Fibroblast of skin of scalp (primary cell): ENCODE data around the gene CLK3.
"Not testable (repeated sequence)": the region's sequence is repeated elsewhere in the genome, so short reads cannot be mapped to it uniquely, and the experiment has no call there.

Source experiments
- DNase-seq: peaks from one replicate; pipeline ENCODE4 v3.0.0-alpha.2; 2013

Gene CLK3

DNA sequence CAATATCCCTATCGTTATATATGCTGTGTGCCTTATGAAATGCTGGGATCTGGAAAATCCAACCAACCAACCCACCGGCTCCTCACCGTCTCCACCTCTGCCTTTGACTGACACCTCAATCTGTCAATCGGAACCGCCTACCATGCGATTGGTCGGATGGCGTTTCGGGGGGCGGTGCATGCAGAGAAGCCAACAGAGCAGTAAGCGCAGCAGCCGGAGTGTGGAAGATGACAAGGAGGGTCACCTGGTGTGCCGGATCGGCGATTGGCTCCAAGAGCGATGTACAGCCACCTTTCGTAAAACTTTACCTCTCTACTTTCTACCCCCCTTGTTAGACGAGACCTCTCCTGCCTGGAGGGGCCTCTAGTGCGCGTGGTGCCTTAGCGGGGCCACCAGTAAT lies 6.3 kb downstream of the CLK3 start:
- DNase-seq: no peak

DNA sequence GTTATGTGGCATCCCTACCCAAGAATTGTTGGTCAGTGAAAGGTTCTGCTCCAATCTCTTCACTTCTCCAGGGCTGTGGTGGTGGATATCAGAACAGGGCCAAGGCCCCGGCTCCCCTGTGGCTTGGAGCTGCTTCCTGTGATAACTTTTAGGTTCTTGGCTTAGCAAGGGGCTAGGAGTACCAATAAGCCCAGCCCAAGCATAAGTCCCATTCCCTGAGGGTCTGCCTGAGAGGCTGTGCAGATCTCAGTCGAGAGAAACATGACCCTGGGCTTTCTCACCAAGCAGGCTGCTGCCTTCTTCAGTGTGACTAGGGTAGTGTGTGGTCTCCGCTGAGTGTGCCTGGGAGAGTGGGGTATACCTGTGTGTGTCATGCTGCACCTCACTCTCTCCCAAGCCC lies 7.1 kb downstream of the CLK3 start:
- no peak for DNase-seq

DNA sequence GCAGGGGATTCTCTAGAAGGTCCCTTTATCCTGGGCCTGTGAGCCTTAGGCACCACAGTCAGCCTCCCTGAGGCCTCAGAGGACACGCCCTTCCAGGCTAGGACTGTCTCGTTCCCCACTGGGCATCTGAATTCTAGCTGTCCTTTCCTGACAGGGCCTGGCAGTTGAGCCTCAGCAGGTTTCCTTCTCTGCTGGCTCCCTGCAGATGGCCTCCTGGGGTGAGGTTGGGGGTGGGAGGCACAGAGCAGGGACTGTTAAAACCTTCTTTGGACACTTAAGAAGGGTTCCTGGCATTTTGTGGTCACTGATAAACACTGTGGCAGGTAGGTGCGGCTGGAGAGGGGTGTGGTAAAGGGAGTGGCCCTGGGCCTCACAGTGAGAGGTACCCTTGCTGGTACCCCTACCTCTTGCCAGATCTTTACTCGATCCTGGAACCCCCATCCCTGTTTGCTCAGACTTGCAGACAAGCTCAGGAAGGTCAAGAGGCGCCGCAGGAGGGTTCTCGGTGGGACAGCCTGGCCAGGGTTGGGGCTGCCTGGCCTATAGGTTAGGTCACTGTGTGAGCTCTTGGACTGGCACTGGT lies 8.5 kb downstream of the CLK3 start:
- DNase-seq: no peak

DNA sequence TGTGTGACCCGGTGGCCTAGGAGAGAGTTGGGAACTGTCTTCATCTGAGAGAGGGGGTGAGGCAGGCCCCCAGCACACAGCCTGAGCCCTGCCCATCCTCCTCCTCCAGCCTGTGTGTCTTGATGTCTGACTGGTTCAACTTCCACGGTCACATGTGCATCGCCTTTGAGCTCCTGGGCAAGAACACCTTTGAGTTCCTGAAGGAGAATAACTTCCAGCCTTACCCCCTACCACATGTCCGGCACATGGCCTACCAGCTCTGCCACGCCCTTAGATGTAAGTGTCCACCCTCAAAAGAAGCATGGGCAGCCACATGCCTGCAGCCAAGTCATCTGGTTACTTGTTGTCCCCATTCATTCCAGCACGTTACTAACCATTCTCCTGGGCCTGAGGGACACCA lies 10.1 kb downstream of the CLK3 start:
- DNase-seq: no peak

DNA sequence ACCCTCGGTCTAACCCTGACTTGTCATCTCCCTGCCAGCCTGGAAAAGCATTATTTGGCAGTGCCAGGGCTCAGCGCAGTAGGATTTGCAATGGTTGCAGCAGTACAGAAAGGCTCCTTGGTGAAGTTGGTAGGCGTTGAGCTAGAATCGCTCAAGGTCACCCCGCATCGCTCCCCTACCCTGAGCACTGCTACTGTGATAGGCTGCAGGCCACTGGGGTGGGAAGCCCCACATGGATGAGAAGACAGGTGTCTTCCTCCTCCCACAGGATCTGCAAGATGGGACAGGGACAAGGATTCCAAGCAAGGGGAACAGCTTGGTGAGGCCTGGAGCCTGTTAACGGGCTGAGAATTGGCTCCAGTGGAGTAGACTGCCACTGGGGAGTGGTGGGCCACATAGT lies 10.7 kb downstream of the CLK3 start:
- DNase-seq: no peak

DNA sequence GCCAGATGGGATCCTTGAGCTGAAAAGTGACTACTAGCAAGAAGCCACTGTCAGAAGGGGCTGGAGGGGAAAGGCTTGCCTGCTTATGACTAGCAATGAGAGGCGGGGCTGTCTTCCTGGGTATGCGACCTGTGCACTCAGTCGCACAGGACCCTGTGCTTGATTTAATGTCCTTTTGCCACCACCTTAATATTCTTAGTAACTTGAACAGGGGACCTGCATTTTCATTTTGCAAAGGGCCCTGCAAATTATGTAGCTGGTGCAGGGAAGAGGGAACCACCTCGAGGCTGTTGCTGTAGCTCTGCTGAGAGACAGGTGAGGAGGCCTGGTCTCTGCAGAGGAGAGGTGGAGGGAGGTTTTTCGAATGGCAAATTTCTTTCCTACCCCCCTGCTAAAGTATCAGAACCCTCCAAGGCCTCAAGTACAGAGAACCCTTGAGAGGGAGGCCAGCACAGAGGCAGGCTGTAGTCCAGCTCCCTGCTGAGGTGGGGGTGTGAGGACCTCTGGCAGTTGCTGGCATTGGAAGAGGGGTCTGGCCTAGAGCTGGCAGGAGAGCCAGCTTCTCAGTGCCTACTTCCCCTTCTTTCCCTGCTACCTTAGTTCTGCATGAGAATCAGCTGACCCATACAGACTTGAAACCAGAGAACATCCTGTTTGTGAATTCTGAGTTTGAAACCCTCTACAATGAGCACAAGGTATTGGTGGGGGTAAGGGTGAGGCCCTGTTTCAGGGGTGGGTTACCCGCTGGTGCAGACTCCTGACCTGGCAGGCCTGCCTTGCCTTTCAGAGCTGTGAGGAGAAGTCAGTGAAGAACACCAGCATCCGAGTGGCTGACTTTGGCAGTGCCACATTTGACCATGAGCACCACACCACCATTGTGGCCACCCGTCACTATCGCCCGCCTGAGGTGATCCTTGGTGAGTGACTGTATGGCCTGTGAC lies 11.4 kb downstream of the CLK3 start:
- no peak for DNase-seq

DNA sequence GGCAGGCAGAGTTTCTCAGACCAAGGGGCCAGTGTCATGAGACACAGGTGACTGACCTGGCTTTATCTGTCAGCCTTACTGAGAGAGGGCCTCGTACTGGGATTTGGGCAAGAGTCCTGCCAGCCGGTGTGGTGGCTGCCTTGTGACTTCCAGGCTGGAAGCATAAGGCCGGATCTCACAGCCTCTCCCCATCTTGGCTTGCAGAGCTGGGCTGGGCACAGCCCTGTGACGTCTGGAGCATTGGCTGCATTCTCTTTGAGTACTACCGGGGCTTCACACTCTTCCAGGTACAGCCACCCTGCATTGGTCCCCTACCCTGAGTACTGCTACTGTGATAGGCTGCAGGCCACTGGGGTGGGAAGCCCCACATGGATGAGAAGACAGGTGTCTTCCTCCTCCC lies 12.1 kb downstream of the CLK3 start:
- no peak for DNase-seq

DNA sequence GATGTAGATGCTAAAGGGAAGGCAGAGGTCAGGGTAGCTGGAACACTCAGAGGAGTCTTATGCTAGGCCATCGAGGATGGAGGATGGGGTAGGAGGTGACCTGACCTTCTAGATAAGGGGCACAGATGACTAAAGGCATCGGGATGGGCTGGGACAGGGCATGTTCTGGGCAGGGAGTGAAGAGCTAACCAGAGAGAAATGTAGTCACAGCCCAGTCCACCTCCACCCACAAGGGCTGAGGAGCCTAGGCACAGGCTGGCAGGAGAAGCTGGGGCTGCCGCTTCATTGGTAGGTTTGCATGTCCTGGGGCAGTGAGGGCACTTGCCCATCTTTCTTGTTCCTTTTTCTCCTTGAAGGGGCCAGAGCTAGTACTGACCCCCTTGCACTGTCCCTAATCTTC lies 12.6 kb downstream of the CLK3 start:
- no peak for DNase-seq

DNA sequence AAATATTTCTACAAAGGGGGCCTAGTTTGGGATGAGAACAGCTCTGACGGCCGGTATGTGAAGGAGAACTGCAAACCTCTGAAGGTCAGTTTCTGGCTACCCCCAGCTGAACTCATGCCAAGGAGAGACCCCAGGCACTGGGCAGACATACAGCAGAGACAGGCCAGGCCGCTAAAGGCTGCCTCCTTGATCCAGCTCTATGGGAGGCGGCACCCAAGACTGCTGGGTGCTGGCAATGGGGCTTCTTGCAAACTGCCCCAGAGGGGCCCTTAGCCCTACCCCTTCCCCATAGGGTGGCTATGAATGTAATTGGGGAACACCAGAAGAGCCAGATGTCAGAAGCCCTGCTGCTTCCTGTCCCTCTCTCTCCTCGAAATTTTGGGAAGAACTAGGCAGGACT lies 13.3 kb downstream of the CLK3 start:
- no peak for DNase-seq

DNA sequence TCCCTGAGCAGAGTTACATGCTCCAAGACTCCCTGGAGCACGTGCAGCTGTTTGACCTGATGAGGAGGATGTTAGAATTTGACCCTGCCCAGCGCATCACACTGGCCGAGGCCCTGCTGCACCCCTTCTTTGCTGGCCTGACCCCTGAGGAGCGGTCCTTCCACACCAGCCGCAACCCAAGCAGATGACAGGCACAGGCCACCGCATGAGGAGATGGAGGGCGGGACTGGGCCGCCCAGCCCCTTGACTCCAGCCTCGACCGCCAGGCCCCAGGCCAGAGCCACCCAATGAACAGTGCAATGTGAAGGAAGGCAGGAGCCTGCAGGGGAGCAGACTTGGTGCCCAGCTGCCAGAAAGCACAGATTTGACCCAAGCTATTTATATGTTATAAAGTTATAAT lies 14.1 kb downstream of the CLK3 start:
- DNase-seq: not testable (repeated sequence)

DNA sequence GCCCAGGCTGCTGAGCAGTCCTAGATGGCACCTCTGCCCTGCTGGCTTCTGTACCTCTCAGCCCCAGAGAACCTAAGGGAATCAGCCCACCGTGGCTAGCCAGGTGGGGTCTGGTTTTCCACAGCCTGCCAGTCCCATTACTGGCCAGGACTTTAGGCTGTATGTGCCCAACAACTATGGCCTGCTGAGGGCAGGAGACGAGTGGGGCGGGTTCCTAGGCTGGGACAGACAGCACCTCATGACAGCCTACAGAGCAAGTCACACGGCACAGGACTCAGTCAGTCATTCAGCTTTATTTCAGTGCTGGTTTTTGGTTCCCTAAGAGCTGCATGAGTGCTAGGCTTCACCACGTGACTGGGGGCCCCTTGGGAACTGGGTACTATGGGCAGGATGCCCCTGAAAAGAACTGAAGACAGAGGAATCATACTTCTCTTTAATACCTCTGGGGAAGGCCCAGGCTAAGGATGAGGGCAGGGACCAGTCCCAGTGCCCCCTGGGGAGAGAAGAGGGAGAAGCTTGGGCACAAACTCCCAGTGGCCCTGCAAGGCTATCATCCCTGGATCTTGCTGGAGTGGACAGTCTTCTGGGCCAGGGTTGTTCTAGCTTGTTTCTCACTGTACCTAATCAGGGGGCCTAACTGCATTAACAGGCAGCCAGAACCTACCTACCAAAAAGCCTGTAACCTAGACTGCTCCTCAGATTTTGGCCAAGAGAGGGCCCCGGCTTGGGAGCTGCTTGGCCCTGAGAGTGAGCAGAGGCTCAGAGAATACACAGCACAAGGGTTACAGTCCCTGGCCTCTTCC lies 14.8 kb downstream of the CLK3 start:
- peak; percentile 13 for DNase-seq

DNA sequence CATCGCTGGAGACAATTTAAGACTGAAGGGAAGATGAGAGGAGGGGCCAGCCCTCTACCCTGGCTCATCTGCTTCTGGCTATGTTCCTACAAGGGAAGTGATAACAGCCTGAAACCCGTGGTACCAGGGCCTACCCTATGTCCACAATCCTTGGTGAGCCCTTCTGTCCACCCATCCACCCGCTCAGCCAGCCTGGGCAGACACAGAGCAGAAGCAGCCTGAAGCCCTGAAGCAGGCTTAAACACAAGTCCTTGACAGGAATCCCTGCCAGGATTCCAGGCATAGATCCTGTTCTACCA lies 15.4 kb downstream of the CLK3 start:
- no peak for DNase-seq

DNA sequence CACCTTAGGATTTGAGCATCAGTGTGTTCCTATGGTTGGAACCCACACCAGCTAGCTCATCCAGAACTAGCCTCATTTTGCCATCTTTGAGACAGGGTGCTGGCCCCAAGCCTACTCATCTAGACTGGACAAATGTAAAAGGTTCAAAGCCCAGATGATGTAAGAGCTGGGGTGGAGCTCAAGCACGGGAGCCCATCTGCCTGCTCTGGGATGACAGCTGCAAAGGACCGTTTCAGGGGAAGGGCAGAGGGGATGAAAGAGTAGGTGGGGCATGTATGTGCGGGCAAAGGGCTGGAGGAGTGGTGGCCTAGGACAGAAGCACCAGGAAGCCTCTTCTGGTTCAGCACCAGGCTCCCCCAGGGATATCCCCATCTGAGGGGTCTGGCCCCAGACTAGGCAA lies 15.8 kb downstream of the CLK3 start:
- DNase-seq: no peak

DNA sequence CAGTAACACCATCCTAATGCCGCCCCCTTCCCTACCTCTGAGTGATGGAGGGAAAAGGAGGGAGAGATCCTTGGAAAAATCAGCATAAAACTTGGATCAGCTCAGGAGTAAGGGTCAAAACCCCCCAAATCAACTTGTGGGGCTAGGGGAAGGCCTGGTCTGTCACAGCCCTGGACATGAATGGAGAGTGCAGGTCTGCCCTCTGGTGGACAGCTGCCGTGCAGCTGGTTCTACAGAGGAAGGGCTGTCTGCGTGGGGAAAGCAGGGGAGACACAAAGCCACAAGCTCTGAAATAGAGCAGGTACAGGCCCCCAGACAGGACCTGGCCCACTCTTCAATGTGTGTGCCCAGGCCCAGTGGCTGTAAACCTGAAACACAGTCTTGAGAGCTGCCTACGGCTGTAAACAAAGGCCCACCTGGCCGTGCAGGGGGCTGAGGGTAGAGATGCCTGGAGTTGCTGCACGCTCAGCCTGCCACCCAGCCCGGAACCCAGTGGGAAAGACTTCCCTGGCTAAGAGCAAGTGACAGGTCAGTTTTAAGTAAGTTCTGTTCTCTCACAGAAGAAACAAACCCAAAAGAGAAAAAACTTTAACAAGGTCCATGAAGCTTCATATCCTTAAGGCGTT lies 16.4 kb downstream of the CLK3 start:
- DNase-seq: peak; percentile 43

DNA sequence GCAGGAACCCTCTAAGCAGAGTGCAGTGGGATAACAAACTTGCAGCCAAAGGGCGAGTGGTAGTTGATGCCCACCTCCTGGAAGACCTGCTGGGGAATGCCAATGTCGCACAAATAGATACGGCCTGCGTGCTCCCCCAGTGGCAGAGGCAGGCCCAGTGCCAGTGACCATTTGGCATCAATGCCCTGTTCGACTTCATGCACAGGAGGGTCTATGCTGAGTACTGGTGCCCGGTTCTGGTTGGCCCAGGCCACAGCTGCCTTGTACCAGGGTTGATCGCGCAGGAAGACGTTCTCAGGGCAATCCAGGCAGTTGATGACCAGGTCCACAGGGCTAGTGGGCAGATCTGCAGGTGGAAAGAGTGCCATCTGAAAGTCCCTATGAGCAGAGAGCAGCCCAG lies 17.0 kb downstream of the CLK3 start:
- no peak for DNase-seq

DNA sequence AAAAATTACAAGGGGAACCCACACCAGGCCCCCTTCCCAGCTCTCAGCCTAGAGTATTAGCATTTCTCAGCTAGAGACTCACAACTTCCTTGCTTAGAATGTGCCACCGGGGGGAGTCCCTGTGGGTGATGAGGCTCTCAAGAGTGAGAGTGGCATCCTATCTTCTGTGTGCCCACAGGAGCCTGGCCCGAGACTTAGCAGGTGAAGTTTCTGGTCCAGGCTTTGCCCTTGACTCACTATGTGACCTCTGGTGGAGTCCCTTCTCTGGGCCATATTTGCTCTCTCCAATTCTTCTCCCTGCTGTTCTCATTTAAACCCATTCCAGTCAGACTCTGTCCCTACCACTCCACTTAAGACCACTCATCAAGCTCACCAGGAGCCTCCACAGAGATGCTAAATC lies 18.1 kb downstream of the CLK3 start:
- DNase-seq: no peak

DNA sequence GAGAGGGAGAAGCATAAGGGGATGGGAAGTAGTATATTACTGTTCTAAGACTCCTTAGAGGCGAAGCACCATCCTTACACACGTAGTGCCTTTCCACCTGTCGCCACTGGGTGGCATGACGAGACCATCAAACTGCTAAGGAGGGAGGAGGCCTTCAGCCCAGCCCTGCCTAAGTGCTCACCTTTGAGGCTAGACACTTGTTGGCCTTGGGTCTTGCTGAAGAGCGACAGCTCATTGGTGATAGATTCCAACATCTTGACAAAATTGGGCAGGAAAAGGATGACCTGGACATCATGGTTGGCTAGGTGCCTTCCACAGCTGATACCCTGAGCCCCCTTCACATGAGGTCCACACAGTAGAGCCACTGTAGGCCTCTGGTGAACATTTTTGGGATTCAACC lies 19.6 kb downstream of the CLK3 start:
- peak; percentile 60 for DNase-seq

DNA sequence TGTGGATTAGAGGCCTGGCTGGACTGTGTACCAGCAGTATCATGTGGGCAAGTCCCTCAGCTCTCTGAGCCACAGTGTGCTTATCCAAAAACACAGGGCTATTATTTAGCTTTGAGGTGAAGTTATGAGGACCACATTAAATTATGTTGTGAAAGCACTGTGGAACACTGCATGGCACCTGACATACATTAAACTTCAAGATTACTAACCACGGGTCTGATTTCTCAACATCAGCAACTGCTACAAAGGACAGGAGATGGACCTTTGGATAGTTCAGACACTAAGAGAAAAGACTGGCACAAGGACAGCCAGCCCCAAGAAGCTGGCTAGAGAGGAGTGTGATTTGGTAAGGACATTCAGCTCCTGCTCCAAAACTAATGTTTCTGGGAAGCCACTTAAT lies 21.3 kb downstream of the CLK3 start:
- DNase-seq: no peak

DNA sequence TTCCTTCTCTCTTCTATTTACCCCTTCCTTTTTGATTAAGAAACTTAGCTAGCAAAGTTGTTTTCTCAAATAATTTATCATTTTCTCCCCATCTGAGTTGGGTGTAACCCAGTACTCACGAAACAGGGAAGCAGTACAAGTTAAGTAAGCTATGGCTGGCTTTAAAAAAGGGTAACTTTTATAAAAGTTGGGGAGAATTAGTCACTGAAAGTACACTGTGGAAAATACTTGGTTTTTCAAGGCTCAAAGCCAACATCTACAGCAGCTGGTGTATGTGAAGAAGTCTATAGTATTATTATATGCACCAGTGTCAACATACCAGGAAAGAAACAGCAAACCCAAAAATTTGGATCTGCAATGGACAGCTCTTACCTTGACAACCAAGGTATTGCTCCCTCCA lies 25.5 kb downstream of the CLK3 start:
- DNase-seq: no peak

DNA sequence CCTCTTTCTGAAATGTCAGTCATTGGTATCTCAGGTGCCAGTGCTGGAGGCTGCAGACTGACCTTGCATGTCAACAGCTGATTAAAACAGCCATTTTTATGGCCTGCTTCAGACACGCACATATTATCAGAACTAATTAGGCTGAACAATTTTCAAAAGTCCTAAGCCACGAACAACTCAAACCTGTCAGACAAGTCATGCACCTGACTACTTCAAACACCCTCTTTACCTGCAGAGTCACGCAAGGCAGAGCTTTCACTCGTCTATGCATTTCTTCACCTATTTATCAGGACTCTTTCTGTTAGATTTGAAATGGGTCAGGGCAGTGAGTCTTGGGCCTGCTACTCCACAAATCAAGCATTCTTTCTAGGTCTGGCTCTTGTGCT lies 26.7 kb downstream of the CLK3 start:
- no peak for DNase-seq

DNA sequence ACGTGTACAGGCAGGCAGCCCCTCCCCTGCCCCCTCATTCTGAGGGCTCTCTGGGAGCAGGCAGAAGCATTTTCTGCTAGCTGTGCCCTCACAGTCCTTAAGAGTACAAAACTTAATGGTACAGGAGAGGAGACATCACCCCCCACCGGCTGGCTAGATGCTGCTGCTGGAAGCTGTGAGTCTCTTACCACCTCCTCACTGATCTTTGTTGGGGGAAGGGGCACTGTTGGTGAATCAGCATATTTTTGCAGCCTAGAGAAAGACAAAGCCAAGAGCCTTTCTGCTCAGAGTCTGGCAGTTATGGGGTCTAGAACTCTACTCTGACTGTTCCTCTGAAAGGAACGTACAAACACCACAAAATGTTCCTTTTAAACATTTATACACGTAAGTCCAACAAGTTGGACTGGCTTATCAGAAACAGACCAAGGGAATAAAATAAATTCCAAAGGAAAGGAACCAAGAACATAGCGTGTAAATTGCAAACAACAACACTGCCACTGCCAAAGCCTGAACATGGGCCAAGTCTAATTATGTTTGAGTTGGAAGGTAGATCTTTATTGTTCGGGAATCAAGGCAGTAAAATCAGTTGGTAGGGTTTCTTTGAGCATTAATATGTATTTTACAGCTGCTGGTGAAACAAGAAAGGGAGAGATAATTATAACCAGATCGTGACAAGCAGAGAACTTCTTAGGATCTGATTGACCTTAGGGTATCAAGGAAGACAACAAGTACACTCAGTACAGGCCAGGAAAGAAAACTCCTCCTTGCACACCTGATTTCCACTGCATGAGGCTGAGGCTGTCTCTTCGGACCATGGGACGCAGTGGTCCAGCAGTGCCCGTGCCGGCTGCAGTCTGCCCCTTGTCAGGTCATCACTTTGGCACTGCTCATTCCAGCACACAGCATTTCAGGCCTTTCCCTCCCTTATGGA lies 27.4 kb downstream of the CLK3 start:
- peak; percentile 63 for DNase-seq

DNA sequence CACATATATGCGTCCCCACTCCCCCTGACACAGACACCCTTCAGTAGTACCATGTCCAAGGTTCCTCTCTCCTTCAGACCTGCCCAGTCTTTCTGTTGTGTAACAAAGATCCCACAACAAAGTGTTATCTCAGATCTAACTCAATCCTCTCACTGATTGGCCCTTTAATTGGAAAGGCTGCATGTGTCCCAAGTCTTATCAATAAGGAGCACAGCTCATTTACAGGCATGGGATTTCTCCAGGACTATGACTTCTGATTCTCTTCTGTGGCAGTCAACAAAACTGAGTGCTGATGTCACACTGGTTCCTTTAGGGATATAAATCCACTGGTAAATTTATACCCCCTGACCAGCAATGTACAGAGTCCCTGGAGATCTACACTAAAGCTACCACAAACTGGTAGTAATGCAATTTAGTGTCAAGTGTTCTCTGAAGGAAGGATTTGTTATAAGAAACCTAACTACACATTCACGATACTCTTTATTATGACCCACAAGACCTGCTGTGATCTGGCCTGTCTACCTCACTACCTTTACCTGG lies 28.1 kb downstream of the CLK3 start:
- DNase-seq: no peak
